ENCODE measurements around the gene FAM20C.
"Not testable (repeated sequence)": the region's sequence is repeated elsewhere in the genome, so short reads cannot be mapped to it uniquely, and the experiment has no call there.

Gene FAM20C

DNA sequence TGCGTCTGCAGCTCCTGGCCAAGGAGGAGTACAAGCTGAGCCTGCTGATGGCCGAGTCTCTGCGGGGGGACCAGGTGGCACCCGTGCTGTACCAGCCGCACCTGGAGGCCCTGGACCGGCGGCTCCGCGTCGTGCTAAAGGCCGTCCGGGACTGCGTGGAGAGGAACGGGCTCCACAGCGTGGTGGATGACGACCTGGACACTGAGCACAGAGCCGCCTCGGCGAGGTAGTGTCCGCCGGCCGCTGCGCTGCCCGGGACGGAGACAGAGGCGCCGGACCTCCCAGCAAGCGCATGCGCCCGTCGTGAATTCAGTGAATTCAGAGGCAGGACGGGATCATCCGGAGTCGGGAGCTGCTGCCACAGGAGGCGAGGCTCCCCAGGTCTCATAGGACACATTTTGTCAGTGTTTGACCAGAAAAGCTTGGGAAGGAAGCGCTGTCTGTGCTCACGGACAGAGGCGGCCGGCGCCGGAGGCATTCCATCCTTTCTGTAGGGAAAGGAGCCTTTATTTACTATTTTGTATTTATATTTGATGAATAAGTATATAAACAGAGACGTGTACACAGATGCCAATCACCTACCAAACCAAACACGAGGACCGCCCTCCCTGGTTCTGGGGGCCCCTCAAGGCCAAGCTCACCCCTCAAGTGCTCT is 67.5 kb downstream of the FAM20C start:
- no peak for DNase-seq (ENCODE audit: low read depth)

- DNase-seq (ENCODE audit: low read depth): no peak
Observed at GRCh38 chr7:260441-261281, 68.3 kb downstream of the FAM20C start.

- DNase-seq (ENCODE audit: low read depth): no peak
Observed at GRCh38 chr7:261341-262250, 69.2 kb downstream of the FAM20C start.

DNA sequence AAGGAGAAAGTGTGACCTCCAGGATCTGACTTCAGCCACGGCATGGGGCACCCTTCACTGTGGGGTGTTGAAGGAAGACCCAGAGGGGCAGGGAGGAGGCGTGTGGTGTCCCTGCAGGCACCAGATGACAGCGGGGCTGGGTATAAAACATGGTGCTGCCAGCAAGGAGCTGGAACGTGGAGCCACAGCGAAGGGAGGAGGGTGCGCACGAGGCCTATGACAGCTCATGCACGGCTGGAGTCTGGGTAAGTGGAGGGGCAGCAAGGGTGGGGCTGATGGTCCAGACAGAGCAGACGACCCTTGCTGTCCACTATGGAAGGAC is 69.8 kb downstream of the FAM20C start:
- no peak for DNase-seq (ENCODE audit: low read depth)

GRCh38 chr7:262631-263311 is 70.4 kb downstream of the FAM20C start:
- peak; percentile 55 for DNase-seq (ENCODE audit: low read depth)

DNA sequence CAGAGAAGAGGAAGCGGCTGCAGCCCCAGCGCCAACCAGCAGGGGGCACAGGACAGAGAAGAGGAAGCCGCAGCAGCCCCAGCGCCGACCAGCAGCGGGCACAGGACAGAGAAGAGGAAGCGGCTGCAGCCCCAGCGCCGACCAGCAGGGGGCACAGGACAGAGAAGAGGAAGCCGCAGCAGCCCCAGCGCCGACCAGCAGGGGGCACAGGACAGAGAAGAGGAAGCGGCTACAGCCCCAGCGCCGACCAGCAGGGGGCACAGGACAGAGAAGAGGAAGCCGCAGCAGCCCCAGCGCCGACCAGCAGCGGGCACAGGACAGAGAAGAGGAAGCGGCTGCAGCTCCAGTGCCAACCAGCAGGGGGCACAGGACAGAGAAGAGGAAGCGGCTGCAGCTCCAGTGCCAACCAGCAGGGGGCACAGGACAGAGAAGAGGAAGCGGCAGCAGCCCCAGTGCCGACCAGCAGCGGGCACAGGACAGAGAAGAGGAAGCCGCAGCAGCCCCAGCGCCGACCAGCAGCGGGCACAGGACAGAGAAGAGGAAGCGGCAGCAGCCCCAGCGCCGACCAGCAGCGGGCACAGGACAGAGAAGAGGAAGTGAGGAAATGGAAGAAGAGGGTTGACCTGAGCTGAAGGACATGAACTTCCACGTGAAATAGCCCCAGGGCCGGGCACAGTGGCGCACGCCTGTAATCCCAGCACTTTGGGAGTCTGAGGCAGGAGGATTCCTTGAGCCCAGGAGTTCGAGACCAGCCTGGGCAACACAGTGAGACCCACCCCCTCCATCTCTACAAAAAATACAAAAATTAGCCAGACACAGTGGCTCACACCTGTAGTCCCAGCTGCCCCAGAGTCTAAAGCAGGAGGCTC is 71.3 kb downstream of the FAM20C start:
- not testable (repeated sequence) for DNase-seq (ENCODE audit: low read depth)

GRCh38 chr7:264541-265191 is 72.3 kb downstream of the FAM20C start:
- DNase-seq (ENCODE audit: low read depth): no peak

DNA sequence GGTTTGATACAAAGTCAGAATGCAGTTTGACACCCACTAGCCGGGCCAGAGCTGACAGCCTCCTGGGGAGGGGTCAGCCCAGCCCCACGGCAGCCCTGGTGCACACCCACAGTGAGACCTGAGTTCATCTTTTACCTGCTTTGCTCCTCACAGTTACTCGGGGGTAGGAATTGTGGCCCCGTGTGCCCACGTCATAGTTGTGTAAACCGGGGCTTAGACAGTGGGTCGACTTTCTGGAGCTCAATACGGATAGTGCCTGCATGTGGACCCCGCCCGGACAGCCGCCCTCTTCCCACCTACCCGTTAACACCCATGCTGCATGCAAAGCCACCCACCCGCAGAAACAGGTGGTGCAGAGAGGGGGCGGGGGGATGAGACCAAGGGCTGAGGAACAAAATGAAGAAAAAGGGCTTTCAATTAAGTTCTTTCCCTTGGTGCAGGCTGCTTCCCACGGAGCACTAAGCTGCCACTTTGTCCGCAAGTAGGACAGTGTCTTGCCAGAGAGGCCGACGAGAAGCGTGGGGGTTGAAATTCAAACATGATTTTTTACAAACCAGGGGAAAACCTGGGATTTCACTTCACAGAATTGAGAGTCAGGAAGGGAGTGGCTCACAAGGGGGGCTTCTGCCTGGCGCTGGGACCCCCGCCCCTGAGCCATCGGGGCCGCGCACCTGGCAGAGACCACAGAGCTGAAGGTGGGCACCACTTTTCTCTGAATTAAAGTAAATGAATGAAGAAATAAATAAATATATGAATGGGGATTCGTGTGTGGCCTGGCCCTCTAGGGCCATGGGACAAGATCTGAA is 73.0 kb downstream of the FAM20C start:
- DNase-seq (ENCODE audit: low read depth): no peak

GRCh38 chr7:265998-266850 is 73.9 kb downstream of the FAM20C start:
- DNase-seq (ENCODE audit: low read depth): no peak

- DNase-seq (ENCODE audit: low read depth): no peak
Observed at GRCh38 chr7:266851-267840, 74.8 kb downstream of the FAM20C start.

DNA sequence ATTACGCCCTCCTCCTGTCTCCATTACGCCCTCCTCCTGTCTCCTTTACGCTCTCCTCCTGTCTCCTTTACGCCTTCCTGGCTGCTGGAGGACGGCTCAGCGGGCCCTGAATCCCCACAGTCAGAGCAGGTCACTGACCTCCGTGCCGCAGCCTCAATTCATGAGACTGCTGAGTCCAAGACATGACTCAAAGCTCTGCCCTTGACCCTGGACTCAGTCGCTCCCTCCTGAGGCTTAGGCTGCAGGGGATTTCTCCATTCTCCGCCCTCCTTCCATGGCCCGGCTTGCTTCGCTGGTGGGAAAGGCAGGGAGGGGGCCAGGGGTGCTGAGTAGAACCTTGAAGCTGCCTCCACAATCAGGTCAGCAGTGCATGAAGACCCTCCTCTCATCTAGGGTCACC is 76.6 kb downstream of the FAM20C start:
- no peak for DNase-seq (ENCODE audit: low read depth)

DNA sequence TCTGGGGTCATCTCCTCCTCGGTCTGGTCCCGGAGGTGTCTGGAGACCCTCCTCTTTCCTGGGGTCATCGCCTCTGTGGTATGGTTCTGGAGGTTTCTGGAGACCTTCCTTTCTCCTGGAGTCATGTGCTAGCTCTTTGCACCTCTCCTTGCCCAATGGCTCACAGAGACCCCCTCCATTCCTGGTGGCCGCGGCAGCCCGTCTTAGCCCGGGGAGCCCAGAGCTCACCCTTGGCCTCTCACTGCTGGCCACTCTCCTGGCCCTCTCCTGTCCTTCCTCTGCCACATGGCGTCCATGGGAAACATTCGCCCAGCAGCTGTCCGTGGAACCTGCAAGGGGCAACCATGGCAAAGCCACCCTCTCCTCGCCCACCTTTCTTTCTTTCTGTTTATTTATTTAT is 77.3 kb downstream of the FAM20C start:
- DNase-seq (ENCODE audit: low read depth): no peak

- DNase-seq (ENCODE audit: low read depth): no peak
Observed at GRCh38 chr7:270351-270983, 78.1 kb downstream of the FAM20C start.

DNA sequence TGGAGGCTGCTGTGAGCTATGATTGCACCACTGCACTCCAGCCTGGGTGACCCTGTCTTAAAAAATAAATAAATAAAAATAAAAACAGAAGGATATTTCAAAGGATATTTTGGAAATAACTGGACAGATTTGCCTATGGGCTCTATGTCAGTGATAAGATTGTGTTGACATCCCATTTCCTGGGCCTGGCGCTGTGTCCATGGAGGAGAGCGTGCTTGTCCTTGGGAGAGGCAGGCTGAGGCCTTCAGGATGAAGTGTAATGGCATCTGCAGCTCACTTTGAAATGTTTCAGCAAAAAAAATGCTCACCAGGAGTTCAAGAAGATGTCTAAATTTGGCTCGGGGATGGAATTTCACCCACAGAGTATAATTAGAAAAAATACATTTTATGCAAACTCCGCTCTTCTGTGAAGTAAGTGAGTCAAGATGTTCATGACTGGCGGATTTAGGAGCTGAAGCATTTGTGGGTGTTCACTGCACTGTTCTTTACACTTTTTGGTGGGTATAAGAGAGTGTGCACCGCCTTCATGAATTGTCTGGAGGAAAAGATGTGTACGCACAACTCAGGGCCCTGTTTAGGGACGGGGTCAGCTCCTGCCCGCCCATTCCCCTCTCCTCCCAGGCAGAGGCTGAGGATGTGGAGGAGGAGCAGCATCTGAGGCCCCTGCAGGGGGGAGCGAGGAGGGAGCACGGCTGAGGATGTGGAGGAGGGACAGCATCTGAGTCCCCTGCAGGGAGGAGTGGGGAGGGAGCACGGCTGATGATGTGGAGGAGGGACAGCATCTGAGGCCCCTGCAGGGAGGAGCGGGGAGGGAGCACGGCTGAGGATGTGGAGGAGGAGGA is 79.1 kb downstream of the FAM20C start:
- DNase-seq (ENCODE audit: low read depth): no peak

DNA sequence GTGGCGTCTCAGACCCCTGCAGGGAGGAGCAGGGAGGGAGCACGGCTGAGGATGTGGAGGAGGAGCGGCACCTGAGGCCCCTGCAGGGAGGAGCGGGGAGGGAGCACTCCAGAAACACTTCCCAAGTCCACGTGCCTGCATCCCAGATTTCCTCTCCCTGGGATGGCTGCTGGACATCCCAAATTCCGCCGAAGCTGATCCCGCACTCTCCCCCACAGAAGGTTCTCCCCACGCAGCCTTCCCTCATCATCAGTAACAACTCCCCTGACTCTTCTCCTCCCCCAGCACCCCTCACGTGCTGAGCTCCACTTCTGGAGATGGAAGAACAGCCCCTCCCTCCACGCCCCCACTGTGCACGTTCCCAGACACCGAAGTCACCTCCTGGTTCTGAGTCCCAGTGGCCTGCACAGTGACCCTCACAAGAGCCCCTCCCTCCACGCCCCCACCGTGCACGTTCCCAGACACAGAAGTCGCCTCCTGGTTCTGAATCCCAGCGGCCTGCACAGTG is 79.8 kb downstream of the FAM20C start:
- no peak for DNase-seq (ENCODE audit: low read depth)

- no peak for DNase-seq (ENCODE audit: low read depth)
Observed at GRCh38 chr7:272631-273030, 80.3 kb downstream of the FAM20C start.
